GM21367 (cell line): ENCODE data around the gene OLFML2A.
"Not testable (repeated sequence)": the region's sequence is repeated elsewhere in the genome, so short reads cannot be mapped to it uniquely, and the experiment has no call there.

Experiments used
- ATAC-seq: cut with Tn5 transposase; IDR thresholded peaks from one replicate; pipeline ENCODE4 v1.9.1; 2021; ENCODE audit not compliant: unreplicated experiment

Gene OLFML2A

GRCh38 chr9:124760719-124761118 is 16.2 kb upstream of the OLFML2A start:
- ATAC-seq: no peak

- no peak for ATAC-seq
Measured at GRCh38 chr9:124761196-124761595, 15.7 kb upstream of the OLFML2A start.

- no peak for ATAC-seq
Measured at GRCh38 chr9:124761710-124762109, 15.2 kb upstream of the OLFML2A start.

GRCh38 chr9:124762633-124763032 is 14.3 kb upstream of the OLFML2A start:
- no peak for ATAC-seq

GRCh38 chr9:124764774-124765438 is 12.0 kb upstream of the OLFML2A start:
- no peak for ATAC-seq

- ATAC-seq: no peak
Measured at GRCh38 chr9:124765439-124765835, 11.5 kb upstream of the OLFML2A start.

- no peak for ATAC-seq
Measured at GRCh38 chr9:124766326-124766725, 10.6 kb upstream of the OLFML2A start.

GRCh38 chr9:124766815-124767554 is 9.9 kb upstream of the OLFML2A start:
- ATAC-seq: no peak

GRCh38 chr9:124767821-124768220 is 9.1 kb upstream of the OLFML2A start:
- no peak for ATAC-seq

GRCh38 chr9:124768334-124768733 is 8.6 kb upstream of the OLFML2A start:
- no peak for ATAC-seq

GRCh38 chr9:124768750-124769548 is 8.0 kb upstream of the OLFML2A start:
- no peak for ATAC-seq

GRCh38 chr9:124769549-124770358 is 7.2 kb upstream of the OLFML2A start:
- no peak for ATAC-seq

GRCh38 chr9:124770359-124771020 is 6.4 kb upstream of the OLFML2A start:
- ATAC-seq: no peak

GRCh38 chr9:124771021-124771866 is 5.7 kb upstream of the OLFML2A start, which contains the start of gene NR6A1:
NR6A1 (minus strand) TSS chr9:124771311.
- peak; percentile 83 for ATAC-seq

- no peak for ATAC-seq
Measured at GRCh38 chr9:124771867-124772679, 4.9 kb upstream of the OLFML2A start.

GRCh38 chr9:124772877-124773276 is 4.1 kb upstream of the OLFML2A start:
- not testable (repeated sequence) for ATAC-seq

- ATAC-seq: no peak
Measured at GRCh38 chr9:124773473-124774128, 3.3 kb upstream of the OLFML2A start.
